NCI-H82 treated with DMSO at 0.1 percent for 48 hours (cell line): ENCODE measurements around the gene DEDD2.

ENCODE experiments used
- DNase-seq: peaks from one replicate; lab custom pipeline; 2025; ENCODE audit not compliant: unreplicated experiment; lab: John Stamatoyannopoulos, UW

Gene DEDD2

GRCh38 chr19:42150911-42151361 is 66.5 kb downstream of the DEDD2 start:
- DNase-seq: no peak

GRCh38 chr19:42150364-42150763 is 67.1 kb downstream of the DEDD2 start:
- no peak for DNase-seq

- DNase-seq: no peak
Observed at GRCh38 chr19:42149447-42150202, 67.9 kb downstream of the DEDD2 start.
